ENCODE measurements around the gene DHFR. TPM values are rescaled to one million over a fixed set of nuclear protein-coding genes. Genes with fewer than 3 reads are reported as not detected.

The DHFR gene
- total RNA-seq, 2 experiments from 2014 or later = 72.0 to 76.9 TPM

DNA sequence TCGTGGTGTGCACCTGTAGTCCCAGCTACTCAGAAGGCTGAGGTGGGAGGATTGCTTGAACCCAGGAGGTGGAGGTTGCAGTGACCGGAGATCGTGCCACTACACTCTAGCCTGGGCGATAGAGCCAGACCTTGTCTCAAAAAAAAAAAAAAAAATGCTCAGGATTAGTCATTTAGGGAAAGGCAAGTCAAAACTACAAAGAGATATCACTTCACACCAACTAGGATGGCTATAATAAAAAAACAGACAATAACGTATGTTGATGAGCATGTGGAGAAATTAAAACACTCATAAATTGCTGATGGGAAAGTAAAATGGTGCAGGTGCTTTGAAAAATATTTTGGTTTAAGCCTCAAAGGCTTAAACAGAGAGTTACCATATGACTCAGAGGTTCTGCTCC lies 78.4 kb downstream of the DHFR start:
- Mint-ChIP-seq H3K4me1 (peaks cover 14% of the 10 kb centered on the region), H3K27ac (no peak overlapping the region), H3K9me3 (ENCODE audit: low read depth) (no peaks in the 10 kb centered on the region), H3K4me3 (no peak overlapping the region), H3K27me3 (peaks cover 74% of the 10 kb centered on the region), H3K36me3 (no peaks in the 10 kb centered on the region)
- ATAC-seq = peak; percentile 16
- no peak for DNase-seq
- CTCF ChIA-PET = no interaction called here

Other genes with a start within 250 kb of the DHFR start
- 10 to 100 TPM; 12.0 to 12.1 TPM for gene ZFYVE16, start 246.9 kb downstream of the DHFR start, total RNA-seq
- gene FAM151B, start 166.9 kb downstream of the DHFR start, total RNA-seq = under 1 TPM in 1 of 2 experiments, not detected in 1; 0.12 TPM
- not detected for gene ANKRD34B, start 84.7 kb downstream of the DHFR start, total RNA-seq
- gene MSH3, start 331 bp downstream of the DHFR start, total RNA-seq = 10 to 100 TPM; 22.3 to 26.3 TPM

Data from activated CD8-positive, alpha-beta memory T cell treated with anti-CD3 and anti-CD28 coated beads, Interleukin-2, amount 10 ng/mL, durations not matched to agents 7 days and 5 days (primary cell).